Measurements from ENCODE around the gene C1orf21.

C1orf21 gene

DNA sequence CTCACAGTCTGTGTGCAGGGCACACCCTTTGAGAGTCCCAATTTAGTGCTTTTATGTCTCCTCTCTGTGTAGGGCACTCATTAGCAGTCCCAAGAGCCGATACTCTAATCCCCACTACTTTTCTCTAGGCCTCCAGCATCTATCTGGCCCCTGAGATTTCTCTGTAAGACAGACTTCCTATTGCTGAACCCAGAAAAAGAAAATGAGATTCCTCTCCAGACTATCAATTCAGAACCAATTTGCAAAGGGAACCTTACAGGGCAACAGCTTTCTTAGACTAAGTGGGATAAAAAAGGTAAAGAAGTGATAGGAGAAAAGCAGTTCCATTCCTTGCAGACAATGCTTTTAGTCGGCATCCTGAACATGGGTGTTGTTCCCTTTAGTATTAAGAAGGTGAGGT is 195.6 kb downstream of the C1orf21 start:
- DNase-seq (ENCODE audit: low read depth, low spot score) = no peak
- no peak overlapping the region for H3K27ac ChIP-seq

DNA sequence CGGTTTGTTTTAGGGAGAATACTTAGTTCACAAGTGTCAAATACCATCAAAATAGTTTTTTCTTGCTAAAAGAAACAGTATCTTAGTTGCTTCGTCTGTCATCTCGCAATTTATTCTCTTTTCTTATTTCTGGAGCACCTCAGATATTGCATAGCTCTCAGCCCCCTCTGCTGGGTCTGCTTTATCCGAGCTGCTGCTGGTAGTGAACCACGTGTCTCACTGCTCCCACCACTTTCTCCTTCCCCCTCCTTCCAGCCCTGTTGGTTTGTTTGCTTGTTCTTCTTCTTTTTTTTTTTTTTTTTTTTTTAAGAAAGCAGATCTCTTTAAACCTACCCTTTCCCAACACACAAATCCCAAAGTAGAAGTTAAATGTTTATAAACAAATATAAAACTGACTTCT is 197.0 kb downstream of the C1orf21 start:
- H3K27ac ChIP-seq = no peak overlapping the region
- DNase-seq (ENCODE audit: low read depth, low spot score) = no peak

DNA sequence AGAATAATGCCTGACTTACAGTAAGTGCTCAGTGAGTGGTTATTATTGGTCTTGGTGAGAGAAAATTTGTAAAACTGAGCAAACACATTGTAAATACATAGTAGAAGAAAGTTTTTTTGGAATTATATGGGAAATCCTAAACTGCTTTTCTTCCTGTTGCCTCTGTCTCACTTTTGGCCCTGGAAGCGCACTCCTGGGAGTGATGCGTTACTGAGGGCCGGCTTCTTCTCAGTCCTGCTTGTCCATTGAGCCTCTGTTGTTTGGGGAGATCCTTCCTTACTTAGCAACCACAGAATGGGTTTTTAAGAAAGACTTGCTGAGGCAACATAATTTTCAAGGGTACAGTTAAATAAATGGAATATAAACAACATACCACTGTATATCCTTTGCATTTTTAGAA is 201.9 kb downstream of the C1orf21 start:
- no peak overlapping the region for H3K27ac ChIP-seq
- DNase-seq (ENCODE audit: low read depth, low spot score) = no peak

DNA sequence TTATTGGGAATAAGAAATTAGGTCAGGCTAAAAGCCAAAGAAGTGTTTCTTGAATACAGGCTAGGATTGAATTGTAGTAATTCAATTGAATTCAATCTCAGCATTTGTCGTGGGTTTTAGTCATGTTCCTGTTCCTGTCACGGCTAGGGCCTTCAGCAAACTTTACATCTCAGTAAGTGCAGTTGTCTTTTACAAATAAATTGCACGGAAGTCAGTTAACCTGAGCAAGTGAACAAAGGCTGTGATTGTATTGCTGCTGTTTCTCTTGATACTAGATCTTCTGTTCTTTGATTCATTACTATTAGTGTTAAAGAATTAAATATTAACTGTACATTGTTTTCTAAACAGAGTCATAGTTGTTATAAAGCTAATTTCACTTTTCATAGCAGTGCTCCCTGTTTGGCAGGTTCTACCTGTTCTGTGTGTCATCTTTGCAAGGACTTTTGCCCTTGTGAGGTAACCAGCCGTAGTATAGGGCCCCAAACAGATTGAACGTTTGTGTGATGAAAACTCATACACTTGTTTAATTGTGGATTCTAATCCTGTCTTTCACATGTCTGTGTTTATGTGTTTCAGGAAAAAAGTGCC is 203.4 kb downstream of the C1orf21 start:
- peak; percentile 68 for DNase-seq (ENCODE audit: low read depth, low spot score)
- H3K27ac ChIP-seq = peak overlapping the region; percentile 64

DNA sequence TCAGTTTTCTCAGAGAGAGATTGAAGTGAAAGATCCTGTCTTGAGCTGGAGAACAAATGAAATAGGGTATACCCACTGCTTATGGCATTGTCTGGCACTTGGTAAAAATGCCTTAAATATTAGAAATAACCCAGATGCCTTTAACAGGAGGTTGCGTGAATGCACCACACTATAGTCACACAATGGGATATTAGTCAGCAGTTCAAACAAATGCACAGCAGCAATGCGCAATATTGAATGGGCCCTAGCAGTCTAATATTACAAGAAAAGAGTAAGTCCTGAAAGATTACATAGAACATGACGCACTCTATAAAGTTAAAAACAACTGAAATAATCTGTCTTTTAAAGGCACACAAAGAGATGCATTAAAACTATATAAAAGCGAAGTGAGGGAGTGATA is 206.8 kb downstream of the C1orf21 start:
- H3K27ac ChIP-seq = peak overlapping the region; percentile 32
- no peak for DNase-seq (ENCODE audit: low read depth, low spot score)

DNA sequence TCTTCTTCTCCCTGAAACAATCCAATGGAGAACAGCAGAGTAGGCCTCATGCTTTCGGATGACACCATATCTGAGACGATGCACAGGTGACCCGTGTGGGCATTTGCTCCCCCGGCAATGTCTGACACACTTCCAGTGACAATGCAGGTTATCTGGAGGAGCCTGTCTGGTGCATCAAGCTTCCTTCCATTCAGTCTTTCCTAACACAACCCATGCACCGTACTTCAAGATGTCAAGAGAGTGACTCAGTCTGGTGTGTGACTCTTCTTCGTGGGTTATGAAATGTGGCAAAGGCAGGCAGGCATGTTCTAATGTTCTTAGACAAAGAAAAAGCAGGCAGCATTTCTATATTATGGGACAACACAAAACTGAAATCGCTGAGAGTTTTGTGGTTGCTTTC is 208.8 kb downstream of the C1orf21 start:
- DNase-seq (ENCODE audit: low read depth, low spot score) = peak; percentile 69
- peak overlapping the region; percentile 30 for H3K27ac ChIP-seq

DNA sequence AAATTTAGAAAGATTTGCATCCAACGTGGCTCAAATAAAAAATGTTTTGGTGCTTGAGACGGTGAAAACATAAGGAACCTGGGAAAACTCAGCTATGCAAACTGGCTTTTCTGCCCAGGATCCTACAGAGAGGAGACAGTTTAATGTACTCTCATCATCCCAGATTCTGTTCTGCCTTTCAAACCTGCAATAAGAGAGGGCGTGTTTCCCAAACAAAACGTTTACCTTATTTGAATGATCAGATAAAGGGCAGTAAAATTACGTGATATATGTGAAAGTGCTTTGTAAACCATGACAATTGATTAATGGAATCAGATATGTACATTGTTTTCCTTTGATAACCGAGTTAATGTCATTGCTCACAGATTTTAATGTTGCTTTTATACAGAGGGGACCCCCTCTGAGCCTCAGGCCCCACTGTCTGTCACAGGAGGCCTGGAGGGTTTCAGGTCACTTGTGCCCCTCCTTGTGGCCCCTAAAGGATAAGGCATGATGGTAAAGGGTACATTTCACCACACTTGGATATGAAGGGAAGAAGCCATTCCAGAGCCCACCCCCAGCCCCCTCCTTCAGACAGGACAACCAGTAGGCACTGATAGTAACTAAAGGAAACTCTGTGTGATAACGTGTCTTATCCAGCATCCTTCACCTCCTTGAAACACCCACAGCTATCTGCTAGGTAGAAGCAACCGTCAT is 210.3 kb downstream of the C1orf21 start:
- no peak for DNase-seq (ENCODE audit: low read depth, low spot score)
- peak overlapping the region; percentile 20 for H3K27ac ChIP-seq

DNA sequence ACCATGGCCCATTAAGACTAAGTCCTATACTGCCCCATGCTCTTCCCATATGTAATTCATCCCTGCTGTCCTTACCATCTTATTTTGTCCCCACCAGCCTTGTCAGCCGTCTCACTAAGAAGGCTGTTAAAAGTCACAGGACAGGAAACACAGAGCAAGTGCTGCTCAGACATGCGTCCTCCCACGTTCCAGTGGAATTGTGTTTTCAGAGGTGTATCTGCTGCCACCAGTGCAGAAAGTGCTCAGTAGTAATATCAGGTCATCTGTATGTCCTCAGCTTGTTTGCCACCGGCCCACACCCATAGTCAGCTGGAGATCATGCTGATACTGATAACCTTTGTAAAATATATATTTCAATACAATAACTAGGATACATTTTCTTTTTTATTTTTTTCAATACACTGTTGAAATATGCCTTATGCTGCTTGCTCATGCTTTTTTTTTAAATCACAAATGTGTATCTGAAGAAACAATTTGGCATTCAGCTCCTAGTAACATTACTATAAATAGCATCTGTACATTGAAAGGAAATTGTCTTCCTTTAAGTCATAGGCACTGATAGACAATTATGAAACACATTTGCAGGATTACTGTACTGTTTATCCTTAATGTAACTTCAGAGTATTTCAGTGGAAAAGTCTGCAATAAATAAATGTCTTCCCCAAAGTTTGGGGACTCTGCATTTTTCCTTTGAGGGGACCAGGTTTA is 211.0 kb downstream of the C1orf21 start:
- peak overlapping the region; percentile 20 for H3K27ac ChIP-seq
- no peak for DNase-seq (ENCODE audit: low read depth, low spot score)

DNA sequence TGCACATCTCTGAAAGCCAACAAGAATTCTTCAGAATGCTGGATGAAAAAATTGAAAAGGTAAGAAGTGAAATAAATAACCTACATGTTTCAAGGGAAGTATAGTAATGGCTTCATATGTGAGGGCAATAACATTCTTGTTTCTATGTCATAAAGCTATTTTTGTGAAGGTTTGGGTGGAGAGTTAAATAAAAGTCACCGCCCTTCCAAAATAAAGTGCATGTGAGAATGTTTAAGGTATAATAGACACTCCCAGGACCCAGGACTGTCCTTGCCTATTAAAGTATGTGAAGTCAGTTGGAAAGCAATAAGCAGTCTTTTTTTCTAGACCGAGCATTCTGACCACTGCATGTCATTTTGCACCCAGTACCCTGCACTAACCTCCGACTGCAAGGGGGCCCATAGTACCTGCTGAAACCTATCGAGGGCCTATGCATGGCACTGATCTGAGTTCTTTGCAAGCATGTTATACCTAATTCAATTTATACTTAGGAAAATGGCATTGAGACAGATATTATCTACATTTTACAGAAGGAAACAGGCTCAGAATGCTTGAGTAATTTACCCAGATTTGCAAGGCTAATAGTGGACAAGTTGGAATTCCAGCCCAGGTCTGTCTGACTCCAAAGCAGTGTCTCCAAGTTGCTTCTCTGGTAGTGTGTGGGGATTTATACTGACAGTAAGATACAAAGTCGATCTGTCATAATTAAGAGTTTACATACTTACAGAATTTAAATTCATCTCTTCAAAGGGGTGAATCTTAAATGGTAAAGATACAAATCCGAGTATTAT is 211.8 kb downstream of the C1orf21 start:
- no peak overlapping the region for H3K27ac ChIP-seq
- no peak for DNase-seq (ENCODE audit: low read depth, low spot score)

DNA sequence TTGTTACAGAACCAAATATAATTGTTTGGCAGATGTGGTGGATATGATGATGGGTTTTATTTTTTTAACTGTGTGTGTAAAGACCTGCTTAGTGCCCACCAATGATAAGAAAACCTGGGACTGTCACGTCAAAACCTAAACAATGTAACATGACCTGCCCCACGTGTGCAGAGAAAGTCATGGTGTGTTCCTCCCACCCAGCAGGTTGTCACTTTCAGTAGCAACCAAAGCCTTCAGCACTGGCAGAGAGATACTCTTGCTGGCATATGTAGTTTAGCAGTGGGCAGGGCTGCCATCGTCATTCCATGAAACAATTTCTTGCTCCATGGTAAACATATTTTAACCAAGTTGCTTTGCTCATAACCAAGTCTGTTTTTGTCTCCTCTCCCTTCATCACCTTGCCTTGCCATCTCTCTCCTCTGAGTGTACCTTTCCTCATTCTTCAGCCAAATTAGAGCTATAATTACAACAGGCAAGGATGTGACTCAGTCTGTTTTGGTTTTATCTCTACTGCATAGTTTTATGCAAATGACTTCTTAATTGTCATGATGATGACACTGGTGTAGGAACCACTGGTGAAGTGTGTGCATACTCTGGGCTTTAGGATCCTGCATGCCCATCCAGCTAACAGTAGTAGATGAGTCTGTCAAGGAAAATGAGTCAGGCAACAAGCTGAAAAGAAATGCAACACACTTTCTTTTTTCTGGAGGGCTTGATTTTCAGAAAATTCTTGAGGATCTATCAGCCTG is 217.5 kb downstream of the C1orf21 start:
- no peak for DNase-seq (ENCODE audit: low read depth, low spot score)
- no peak overlapping the region for H3K27ac ChIP-seq

DNA sequence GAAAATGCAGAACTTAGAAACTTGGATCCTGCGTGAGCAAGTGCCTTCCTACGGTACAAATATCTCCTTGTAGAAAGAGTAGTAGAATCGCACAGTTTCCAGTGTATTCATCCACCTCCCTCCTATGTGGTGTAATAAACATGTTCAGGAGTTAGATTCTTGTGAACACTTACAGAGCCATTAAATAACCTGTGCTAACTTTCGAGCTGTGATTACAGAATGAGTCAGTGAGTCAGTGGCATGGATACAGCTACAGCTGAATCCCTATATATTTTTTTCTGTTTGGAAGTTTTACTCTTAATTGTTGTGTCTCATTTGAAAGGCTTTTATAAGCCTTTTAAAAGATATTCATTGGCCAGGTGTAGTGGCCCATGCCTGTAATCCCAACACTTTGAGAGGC is 219.1 kb downstream of the C1orf21 start:
- DNase-seq (ENCODE audit: low read depth, low spot score) = no peak

DNA sequence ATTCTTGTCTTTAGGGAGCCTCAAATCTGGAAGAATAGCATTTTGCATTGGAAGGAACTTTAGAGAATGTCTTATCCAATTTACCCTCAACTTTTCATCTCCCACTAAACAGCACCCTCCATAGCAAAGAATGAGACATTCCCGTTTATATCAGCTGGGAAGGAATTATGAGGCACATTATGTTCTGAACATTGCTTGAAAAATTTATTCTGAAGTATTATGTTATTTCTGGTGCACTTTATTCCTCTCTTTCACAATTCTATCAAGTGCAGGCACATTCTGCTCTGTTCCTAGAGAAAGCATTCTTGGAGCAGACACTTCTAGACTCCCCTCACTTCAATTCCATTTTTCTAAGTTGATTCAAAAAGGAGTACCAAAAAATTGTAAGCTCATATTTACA is 220.0 kb downstream of the C1orf21 start:
- DNase-seq (ENCODE audit: low read depth, low spot score) = no peak
- no peak overlapping the region for H3K27ac ChIP-seq

More for the DNA sequence above, 219.1 kb downstream of the C1orf21 start:
- H3K27ac ChIP-seq = peak overlapping the region; percentile 0

DNA sequence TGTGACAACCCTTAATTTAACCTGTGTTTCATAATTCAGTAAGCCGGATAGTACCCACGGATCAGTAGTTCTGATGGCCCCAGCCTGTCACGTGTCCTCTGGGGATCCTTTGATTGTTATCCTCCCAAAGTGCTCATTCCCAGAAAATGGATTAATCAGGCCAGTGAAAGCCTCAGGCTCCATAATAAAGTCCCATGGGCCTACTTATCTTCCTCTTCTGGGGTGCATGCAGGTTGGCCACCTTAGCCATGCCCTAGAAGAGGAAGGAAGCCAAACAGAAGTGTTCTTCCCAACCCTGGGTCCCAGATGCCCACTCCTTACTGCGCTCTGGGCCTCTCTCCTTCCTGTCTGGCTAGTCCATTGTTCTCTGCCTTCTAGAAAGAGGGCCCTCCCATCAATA is 221.8 kb downstream of the C1orf21 start:
- H3K27ac ChIP-seq = no peak overlapping the region
- no peak for DNase-seq (ENCODE audit: low read depth, low spot score)

DNA sequence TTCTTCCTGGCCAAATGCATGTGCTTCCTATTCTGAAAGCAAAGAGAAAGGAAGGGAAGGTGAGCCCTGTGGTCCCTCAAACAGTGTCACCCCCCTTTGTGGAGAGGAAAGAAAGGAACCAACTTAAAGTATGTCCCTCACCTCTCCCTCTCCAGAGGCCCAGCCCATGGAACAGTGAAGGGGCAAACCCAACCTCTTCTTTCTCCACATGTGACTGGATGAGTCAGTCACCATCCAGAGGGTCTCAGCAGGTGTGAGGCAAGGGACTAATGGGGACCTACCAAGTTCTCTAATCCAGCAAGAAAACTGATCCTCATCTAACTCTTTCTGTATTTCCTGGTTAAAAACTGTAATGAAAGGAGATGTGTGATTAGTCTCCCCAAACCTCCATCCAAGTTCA is 222.2 kb downstream of the C1orf21 start:
- H3K27ac ChIP-seq = no peak overlapping the region
- DNase-seq (ENCODE audit: low read depth, low spot score) = no peak

DNA sequence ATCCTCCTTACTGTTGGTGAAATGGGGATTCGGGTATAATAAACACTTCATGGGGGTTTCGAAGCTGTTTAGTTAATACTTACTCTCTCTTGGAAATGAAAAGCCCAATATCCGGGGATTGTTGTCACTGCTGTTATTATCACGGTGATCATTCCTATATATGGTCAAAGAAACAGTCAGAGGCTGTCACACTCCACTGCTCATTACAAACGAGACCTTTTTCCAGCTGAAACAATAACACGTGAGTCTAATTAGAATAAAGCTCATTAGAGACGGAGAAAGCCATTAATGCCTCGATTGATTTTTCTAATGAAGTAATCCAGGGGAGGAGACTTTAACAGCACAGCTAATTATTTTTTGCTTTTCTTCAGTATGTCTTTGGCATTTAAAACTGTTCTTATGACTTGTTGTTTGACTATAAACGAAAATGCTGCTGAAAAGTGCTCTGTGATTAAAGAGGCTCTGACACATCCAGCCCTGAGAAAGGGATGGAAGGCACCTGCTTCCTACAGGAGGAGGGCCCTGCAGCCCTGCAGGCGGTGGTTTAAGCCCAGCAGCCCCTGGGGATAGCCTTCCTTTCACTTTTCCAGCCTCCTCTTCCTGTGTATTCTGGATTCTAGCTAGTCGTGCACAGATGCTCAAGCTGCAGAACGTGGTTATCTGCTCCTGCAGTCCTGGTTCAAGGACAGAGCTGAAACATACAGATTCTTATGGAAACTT is 224.2 kb downstream of the C1orf21 start:
- DNase-seq (ENCODE audit: low read depth, low spot score) = no peak
- H3K27ac ChIP-seq = peak overlapping the region; percentile 91

DNA sequence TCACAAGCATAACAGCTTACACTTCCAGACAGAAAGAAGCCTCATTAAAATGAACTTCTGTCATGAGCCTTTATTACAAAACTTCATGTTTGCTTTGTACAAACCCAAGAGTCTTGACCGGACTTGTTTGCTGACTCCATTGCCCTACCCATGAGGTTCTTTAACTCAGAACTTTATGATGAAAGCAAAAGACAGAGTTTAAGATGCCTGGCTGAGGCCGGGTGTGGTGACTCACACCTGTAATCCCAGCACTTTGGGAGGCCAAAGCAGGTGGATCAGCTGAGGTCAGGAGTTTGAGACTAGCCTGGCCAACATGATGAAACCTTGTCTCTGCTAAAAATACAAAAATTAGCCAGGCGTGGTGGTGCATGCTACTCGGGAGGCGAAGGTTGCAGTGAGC is 225.4 kb downstream of the C1orf21 start:
- H3K27ac ChIP-seq = peak overlapping the region; percentile 91
- peak; percentile 97 for DNase-seq (ENCODE audit: low read depth, low spot score)

DNA sequence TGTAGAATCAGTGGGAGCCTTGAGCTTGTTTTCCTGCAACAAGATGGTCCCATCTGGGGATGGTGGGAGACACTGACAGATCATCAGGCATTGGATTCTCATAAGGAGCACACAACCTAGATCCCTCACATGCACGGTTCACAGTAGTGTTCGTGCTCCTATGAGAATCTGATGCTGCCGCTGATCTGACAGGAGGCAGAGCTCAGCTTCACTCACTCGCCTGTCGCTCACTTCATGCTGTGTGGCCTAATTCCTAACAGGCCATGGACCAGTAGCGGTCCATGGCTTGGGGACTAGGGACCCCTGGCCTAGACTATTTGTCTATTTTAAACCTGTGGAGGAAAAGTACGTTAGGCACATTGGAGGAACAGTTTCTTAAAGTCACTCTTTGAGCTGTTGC is 227.8 kb downstream of the C1orf21 start:
- H3K27ac ChIP-seq = no peak overlapping the region
- DNase-seq (ENCODE audit: low read depth, low spot score) = no peak

DNA sequence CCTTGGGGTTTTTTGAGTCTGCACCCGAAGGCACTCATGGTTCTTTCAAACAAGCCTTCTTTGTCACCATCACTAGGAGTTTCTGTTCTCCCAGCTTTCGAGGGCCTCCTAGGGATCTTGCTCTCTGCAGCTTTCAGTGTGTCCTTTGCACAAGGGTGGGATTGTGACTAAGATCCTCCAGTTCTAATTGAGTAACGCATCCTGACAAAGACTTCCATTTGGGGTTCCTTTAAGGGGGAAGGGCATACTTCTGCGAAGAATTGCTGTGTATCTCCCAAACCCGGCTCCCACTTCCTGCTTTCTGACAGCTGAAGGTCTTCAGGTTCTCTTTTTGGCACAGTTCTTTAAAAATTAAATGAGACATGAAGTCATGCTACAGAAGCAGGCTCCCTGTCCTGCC is 228.5 kb downstream of the C1orf21 start:
- H3K27ac ChIP-seq = no peak overlapping the region
- DNase-seq (ENCODE audit: low read depth, low spot score) = no peak

DNA sequence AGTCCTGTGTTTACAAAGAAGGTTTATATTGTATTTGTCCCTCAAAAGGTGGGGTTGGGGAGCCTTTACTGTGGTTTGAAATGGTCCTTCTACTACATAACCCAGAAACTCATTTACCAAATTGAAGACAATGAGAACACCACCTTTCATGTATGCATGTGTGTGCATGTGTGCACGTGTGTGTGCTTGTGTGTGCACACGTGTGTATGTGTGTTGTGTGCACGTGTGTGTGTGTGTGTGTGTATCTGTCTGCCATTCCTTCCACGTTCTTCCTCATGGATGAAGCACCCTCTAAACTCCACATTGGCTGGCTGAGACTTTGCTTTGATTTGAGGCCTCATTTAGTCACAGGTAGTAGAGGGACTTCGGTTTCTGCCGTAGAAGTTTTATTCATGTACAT is 229.7 kb downstream of the C1orf21 start:
- DNase-seq (ENCODE audit: low read depth, low spot score) = no peak
- H3K27ac ChIP-seq = no peak overlapping the region

All from epithelial cell of prostate (primary cell).